GM10847 (cell line): ENCODE data around the gene PLA1A.

ENCODE experiments used
- POLR2A ChIP-seq: IDR thresholded peaks from 2 replicates; pipeline ENCODE4 v1.6.1; 2011; ENCODE audit not compliant: insufficient read length; ENCODE audit errors: extremely low read depth

Gene PLA1A

GRCh38 chr3:119571688-119572087, 26.0 kb upstream of the PLA1A start:
- TF ChIP-seq POLR2A, result no peak

GRCh38 chr3:119575507-119575906, 22.2 kb upstream of the PLA1A start:
- no peak for TF ChIP-seq POLR2A

- TF ChIP-seq POLR2A, result peak; percentile 51
These were observed 18.2 kb upstream of the PLA1A start, which contains the start of gene ADPRH for GRCh38 chr3:119579366-119580066. TSS of gene ADPRH (plus strand) at chr3:119579492. CDS start at chr3:119582170, 2,678 bp downstream.

GRCh38 chr3:119580067-119580760, 17.5 kb upstream of the PLA1A start:
- peak; percentile 33 for TF ChIP-seq POLR2A

GRCh38 chr3:119582178-119582577, 15.5 kb upstream of the PLA1A start:
- no peak for TF ChIP-seq POLR2A

GRCh38 chr3:119585208-119585607, 12.5 kb upstream of the PLA1A start:
- no peak for TF ChIP-seq POLR2A

- TF ChIP-seq POLR2A, result no peak
These were observed 11.7 kb upstream of the PLA1A start for GRCh38 chr3:119585856-119586570.

- TF ChIP-seq POLR2A, result no peak
These were observed 10.9 kb upstream of the PLA1A start for GRCh38 chr3:119586733-119587172.

GRCh38 chr3:119588112-119588511, 9.6 kb upstream of the PLA1A start:
- no peak for TF ChIP-seq POLR2A

- TF ChIP-seq POLR2A, result no peak
These were observed 8.4 kb upstream of the PLA1A start for GRCh38 chr3:119589102-119589773.

GRCh38 chr3:119590706-119591105, 7.0 kb upstream of the PLA1A start:
- TF ChIP-seq POLR2A, result no peak

- no peak for TF ChIP-seq POLR2A
These were observed 4.8 kb upstream of the PLA1A start for GRCh38 chr3:119592861-119593260.

GRCh38 chr3:119594066-119594465, 3.6 kb upstream of the PLA1A start:
- no peak for TF ChIP-seq POLR2A

GRCh38 chr3:119595639-119596334, 1.9 kb upstream of the PLA1A start:
- no peak for TF ChIP-seq POLR2A

GRCh38 chr3:119596398-119596797, 1.3 kb upstream of the PLA1A start:
- no peak for TF ChIP-seq POLR2A
